ENCODE measurements around the gene RGPD8. TPM values are rescaled to one million over a fixed set of nuclear protein-coding genes. Genes with fewer than 3 reads are reported as not detected.

Gene RGPD8
- polyA plus RNA-seq = 0.31 and 3.1 TPM in 2 replicates

DNA sequence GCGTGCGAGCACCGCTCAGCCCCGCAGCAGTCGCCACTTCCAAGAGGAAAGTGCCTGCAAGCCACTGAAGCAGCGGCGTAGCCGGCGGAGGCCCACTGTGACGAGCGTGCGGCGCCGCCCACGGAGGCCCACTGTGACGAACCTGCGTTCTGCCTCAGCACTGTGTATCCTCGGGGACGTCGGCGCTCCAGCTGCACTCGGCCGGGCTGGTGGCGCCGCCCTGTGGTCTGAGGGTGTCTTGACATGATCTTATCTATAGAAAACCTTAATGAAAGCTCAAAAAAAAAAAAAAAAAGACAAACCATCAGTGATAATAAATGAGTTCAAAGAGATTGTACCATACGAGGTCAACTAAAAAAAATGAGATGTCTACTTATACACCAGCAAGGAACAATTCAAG is at the start of gene RGPD8:
TSS of gene RGPD8 (minus strand) at position 166 of the 400 bp plus-strand sequence. CDS start 192 bp downstream, outside the sequence.

GRCh38 chr2:112481528-112482233 is 48.2 kb upstream of the RGPD8 start, which contains the start of gene TTL:
TSS of gene TTL (plus strand) at chr2:112482156. CDS start at chr2:112482345, 189 bp downstream.

Other genes with a start within 250 kb of the RGPD8 start
- gene ZC3H8, start 178.6 kb downstream of the RGPD8 start, polyA plus RNA-seq = 50.0 and 67.9 TPM in 2 replicates
- 12.7 and 13.3 TPM in 2 replicates for gene ZC3H6, start 158.0 kb downstream of the RGPD8 start, polyA plus RNA-seq
- gene TTL, start 48.5 kb upstream of the RGPD8 start, polyA plus RNA-seq = 17.8 and 22.3 TPM in 2 replicates
- gene POLR1B, start 108.8 kb upstream of the RGPD8 start, polyA plus RNA-seq = 4.4 and 12.1 TPM in 2 replicates
- 72.5 and 84.2 TPM in 2 replicates for gene CHCHD5, start 151.0 kb upstream of the RGPD8 start, polyA plus RNA-seq
- gene SLC20A1, start 212.3 kb upstream of the RGPD8 start, polyA plus RNA-seq = 732 and 829 TPM in 2 replicates